Measurements from ENCODE around the gene CMC2. TPM values are rescaled to one million over a fixed set of nuclear protein-coding genes. Genes with fewer than 3 reads are reported as not detected.

Gene CMC2
- total RNA-seq, 1 donor from 2014 or later, result 76.2 TPM

DNA sequence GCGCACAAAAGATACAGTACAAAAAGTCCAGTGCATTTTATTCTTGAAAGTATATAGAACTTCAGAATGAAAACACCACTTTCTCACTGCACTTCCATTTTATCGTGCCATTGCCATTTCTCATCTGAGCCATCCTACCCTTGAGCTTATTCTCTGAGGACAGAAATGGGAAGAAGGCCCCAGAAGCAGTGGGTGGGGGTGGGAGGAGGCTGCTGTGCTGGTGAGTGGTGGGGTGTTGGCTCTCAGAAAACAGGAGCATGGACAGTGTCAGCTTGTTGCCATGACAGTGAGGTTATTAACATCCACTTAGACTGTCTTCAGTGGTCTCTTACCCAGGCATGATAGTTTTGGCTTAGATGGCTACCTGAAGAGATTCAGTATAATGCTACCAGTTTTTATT, 33.4 kb upstream of the CMC2 start:
- no peak overlapping the region for H3K27ac Mint-ChIP-seq (ENCODE audit: unreplicated experiment)
- peaks cover 10% of the 10 kb centered on the region for H3K9me3 Mint-ChIP-seq (ENCODE audit: unreplicated experiment)
- TF ChIP-seq, protein P1, sequence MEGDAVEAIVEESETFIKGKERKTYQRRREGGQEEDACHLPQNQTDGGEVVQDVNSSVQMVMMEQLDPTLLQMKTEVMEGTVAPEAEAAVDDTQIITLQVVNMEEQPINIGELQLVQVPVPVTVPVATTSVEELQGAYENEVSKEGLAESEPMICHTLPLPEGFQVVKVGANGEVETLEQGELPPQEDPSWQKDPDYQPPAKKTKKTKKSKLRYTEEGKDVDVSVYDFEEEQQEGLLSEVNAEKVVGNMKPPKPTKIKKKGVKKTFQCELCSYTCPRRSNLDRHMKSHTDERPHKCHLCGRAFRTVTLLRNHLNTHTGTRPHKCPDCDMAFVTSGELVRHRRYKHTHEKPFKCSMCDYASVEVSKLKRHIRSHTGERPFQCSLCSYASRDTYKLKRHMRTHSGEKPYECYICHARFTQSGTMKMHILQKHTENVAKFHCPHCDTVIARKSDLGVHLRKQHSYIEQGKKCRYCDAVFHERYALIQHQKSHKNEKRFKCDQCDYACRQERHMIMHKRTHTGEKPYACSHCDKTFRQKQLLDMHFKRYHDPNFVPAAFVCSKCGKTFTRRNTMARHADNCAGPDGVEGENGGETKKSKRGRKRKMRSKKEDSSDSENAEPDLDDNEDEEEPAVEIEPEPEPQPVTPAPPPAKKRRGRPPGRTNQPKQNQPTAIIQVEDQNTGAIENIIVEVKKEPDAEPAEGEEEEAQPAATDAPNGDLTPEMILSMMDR (IDR thresholded peaks at IDR 0.05; ENCODE audit: partially characterized antibody, unreplicated experiment), result no peak
- DNase-seq, result no peak
- H3K4me1 Mint-ChIP-seq (ENCODE audit: low read depth, unreplicated experiment), result peaks cover 19% of the 10 kb centered on the region
- no peaks in the 10 kb centered on the region for H3K27me3 Mint-ChIP-seq (ENCODE audit: unreplicated experiment)
- H3K36me3 Mint-ChIP-seq (ENCODE audit: unreplicated experiment), result no peaks in the 10 kb centered on the region
- peak overlapping the region; percentile 2 for H3K4me3 Mint-ChIP-seq (ENCODE audit: unreplicated experiment)

DNA sequence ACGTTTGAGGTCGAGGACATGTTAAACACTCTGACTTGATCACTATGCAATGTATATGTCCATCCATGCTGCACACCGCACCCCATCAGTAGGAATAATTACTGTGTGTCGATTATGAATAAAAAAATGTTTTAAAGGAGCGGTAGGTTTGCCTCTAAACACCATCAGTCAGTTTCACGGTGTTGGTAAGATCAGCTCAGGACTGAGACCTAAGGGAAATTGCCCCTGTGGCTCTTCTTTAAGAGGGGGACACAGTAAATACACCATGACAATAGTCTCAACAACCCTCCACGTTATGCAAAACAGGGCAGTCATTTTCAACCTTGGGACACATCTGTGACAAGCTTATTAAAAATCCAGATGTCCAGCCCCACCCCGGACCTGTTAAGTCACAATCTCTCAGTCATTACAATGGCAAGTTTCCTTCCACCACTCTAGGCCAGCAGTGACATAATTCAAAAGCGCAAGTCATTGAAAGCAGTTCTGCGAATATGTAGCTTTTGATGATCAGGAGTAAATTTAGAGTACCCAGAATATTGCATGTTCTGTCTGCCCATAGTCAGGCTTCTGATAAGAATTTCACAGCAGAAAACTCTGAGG, 30.2 kb upstream of the CMC2 start:
- Mint-ChIP-seq H3K9me3 (ENCODE audit: unreplicated experiment) (peaks cover 12% of the 10 kb centered on the region), H3K4me1 (ENCODE audit: low read depth, unreplicated experiment) (peaks cover 19% of the 10 kb centered on the region), H3K27ac (ENCODE audit: unreplicated experiment) (peak overlapping the region; percentile 89), H3K36me3 (ENCODE audit: unreplicated experiment) (no peaks in the 10 kb centered on the region), H3K4me3 (ENCODE audit: unreplicated experiment) (peak overlapping the region; percentile 93), H3K27me3 (ENCODE audit: unreplicated experiment) (peaks cover 2% of the 10 kb centered on the region)
- DNase-seq, result no peak
- TF ChIP-seq, protein P1 (IDR thresholded peaks at IDR 0.05; ENCODE audit: partially characterized antibody, unreplicated experiment), result no peak

DNA sequence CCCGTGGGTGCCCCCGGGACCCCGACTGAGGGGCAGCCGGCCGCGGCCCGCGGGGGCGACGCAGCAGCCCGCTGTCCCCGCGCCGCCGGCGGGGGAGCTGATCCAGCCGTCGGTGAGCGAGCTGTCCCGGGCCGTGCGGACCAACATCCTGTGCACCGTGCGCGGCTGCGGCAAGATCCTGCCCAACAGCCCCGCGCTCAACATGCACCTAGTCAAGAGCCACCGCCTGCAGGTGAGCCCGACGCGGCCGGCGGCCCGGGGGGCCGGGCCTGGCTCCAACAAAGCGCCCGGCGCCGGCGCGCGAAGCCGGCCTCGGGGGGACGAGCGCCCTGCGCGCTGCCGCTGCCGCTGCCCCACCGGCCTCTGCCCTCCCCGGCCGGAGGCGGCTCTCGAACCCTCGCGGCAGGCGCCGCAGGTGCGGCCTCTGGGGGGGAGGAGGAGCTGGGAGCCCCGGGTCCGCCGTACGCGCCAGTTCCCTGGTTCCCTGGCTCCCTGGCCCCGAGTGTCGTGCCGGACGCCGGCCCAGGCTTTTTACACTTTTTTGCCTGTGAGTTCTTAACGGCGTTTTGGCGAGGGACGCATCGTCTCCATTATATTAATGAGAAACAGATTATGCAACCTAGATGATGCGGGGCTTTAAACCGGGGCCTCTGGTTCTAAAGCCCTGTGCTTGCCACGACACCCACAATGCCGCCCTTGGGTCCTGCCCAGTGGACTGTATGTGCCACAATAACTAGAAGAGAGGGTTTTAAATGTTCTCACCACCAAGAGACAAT, 29.5 kb upstream of the CMC2 start:
- peak; percentile 57 for DNase-seq
- Mint-ChIP-seq H3K27me3 (ENCODE audit: unreplicated experiment) (peaks cover 2% of the 10 kb centered on the region), H3K4me3 (ENCODE audit: unreplicated experiment) (peak overlapping the region; percentile 93), H3K27ac (ENCODE audit: unreplicated experiment) (peak overlapping the region; percentile 89), H3K36me3 (ENCODE audit: unreplicated experiment) (no peaks in the 10 kb centered on the region), H3K4me1 (ENCODE audit: low read depth, unreplicated experiment) (peaks cover 19% of the 10 kb centered on the region), H3K9me3 (ENCODE audit: unreplicated experiment) (peaks cover 12% of the 10 kb centered on the region)
- TF ChIP-seq, protein P1 (IDR thresholded peaks at IDR 0.05; ENCODE audit: partially characterized antibody, unreplicated experiment), result no peak

DNA sequence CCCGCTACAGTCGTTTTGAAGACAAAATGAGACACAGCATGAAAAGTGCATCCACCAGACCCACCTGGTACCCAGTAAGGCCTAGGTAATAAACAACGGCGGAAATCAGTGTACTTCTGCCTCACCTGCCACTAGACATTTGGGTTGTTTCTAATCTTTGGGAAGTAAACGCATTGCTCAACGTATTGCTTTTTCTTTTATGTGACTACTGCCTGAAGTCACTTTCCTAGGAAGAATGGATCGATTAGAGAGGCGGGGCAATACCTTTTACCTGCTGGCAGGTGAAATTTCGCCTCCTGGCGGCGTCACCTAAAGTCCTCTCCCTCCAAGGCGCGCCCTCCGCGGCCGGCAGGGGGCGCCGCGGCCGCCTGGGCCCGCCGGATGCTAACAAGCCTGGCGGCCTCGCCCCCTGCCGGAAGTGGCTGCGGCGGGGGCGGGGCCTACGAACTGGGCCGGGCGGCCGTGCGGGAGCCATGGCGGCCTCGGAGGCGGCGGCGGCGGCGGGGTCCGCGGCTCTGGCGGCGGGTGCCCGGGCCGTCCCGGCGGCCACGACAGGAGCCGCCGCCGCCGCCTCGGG, 28.8 kb upstream of the CMC2 start, which contains the start of gene ATMIN:
TSS of gene ATMIN (plus strand) at position 445 of the 577 bp plus-strand sequence. CDS start at position 474, 29 bp downstream.
- H3K36me3 Mint-ChIP-seq (ENCODE audit: unreplicated experiment), result no peaks in the 10 kb centered on the region
- DNase-seq, result peak; percentile 92
- peak within 1 kb of the TSS; percentile 93 for H3K4me3 Mint-ChIP-seq (ENCODE audit: unreplicated experiment)
- TF ChIP-seq, protein P1 (IDR thresholded peaks at IDR 0.05; ENCODE audit: partially characterized antibody, unreplicated experiment), result peak; percentile 95
- H3K27ac Mint-ChIP-seq (ENCODE audit: unreplicated experiment), result peak within 1 kb of the TSS; percentile 89
- H3K9me3 Mint-ChIP-seq (ENCODE audit: unreplicated experiment), result peaks cover 12% of the 10 kb centered on the region
- peaks cover 2% of the 10 kb centered on the region for H3K27me3 Mint-ChIP-seq (ENCODE audit: unreplicated experiment)
- peaks cover 17% of the 10 kb centered on the region for H3K4me1 Mint-ChIP-seq (ENCODE audit: low read depth, unreplicated experiment)
